ENCODE data around the gene ENPEP. TPM values are rescaled to one million over a fixed set of nuclear protein-coding genes. Genes with fewer than 3 reads are reported as not detected.
"Not testable (repeated sequence)": the region's sequence is repeated elsewhere in the genome, so short reads cannot be mapped to it uniquely, and the experiment has no call there.

Gene ENPEP
- total RNA-seq, 1 experiment from 2014 or later = 0.17 TPM

DNA sequence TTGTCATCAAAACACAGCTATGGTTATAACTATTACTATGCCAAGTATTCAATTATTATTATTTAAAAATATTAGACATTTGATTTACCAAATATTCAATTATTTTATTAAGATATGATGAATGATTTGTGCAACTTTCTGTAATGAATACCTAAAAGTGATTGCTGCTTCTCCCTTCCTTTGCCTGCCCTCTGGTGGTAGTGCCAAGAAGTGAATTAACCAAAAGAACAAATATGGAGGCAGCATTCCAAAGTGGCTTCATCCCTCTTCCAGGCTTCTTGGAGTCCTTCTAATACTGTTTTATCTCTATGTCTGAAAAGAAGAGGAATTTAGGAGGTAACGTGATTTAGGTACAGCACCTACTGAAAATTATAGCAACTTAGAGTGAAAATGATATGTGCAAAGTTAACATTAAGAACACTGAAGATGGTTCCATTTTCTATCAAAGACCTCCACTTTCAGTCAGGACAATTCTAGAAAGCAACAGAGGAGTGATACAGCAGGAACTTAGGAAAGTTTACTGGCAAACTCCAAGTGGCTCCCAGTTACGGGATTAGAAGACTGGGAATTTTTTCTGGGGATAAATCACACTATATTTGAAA lies 43.0 kb downstream of the ENPEP start:
- DNase-seq (ENCODE audit: low read depth) = peak; percentile 41

- DNase-seq (ENCODE audit: low read depth) = no peak
These were observed 44.9 kb downstream of the ENPEP start for GRCh38 chr4:110520886-110521285.

GRCh38 chr4:110526589-110526988 lies 50.6 kb downstream of the ENPEP start:
- no peak for DNase-seq (ENCODE audit: low read depth)

DNA sequence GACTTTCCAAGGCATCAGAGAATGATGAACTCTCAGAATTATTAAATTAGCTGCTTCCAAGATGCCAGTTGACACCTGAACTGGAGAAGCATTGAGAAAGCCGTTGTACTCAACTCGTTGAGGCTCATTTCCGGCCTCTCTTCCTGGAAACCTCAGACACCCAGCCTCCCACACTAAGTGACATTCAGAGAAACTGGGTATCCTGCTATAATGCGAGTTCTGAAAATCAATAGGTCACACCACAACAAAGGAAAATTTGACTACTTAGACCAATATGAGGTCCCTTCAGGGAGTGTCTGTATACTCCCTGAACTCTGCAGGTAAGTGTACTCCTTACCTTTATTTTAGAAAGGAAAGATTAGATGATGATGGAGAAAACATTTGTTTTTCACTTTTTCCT lies 51.2 kb downstream of the ENPEP start:
- DNase-seq (ENCODE audit: low read depth) = no peak

- DNase-seq (ENCODE audit: low read depth) = peak; percentile 61
These were observed 57.1 kb downstream of the ENPEP start for GRCh38 chr4:110532901-110533589.

- peak; percentile 13 for DNase-seq (ENCODE audit: low read depth)
These were observed 57.6 kb downstream of the ENPEP start for GRCh38 chr4:110533590-110533910.

GRCh38 chr4:110533940-110534339 lies 58.0 kb downstream of the ENPEP start:
- peak; percentile 98 for DNase-seq (ENCODE audit: low read depth)

DNA sequence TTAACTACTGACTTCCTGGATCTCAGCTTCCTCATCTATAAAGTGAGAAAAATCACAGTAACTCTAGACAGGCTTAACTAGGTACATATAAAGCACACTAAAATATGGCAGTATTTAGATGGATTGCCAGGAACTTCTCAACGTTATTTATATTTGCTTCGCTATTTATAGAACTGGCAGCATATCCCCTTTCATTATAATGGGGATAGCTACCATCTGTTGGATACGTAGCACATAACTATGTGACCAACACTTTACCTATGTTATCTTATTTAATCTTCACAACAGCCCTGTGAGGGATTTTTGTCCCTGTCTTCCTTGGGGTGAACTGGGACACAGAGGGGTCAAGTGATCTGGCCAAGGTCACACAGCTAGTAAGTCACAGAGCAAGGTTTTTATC lies 64.6 kb downstream of the ENPEP start:
- DNase-seq (ENCODE audit: low read depth) = peak; percentile 10

DNA sequence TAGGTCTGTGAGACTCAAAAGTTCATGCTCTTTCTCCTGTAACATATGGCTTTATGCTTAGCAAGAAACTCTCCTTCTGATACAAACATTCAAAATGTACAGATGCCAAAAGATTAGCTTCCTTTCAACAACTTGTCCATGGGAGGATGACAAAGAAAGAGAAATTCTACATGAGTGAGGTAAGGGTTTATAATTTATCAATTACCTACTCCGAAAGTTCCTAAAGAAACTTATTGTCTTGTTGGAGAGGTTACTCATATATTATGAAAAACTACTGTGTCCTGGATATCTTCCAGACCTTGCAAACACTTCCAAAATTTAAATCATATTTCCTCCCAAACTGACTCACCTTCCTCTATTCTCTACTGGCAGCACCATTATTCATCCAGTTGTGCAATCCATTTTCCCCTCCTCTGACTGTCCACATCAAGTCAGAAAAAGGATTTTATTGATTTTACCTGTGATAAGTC lies 65.1 kb downstream of the ENPEP start:
- DNase-seq (ENCODE audit: low read depth) = peak; percentile 67

- no peak for DNase-seq (ENCODE audit: low read depth)
These were observed 67.6 kb downstream of the ENPEP start for GRCh38 chr4:110543577-110543976.

GRCh38 chr4:110544594-110544993 lies 68.6 kb downstream of the ENPEP start:
- DNase-seq (ENCODE audit: low read depth) = no peak

- DNase-seq (ENCODE audit: low read depth) = peak; percentile 59
These were observed 74.3 kb downstream of the ENPEP start for GRCh38 chr4:110550260-110550659.

DNA sequence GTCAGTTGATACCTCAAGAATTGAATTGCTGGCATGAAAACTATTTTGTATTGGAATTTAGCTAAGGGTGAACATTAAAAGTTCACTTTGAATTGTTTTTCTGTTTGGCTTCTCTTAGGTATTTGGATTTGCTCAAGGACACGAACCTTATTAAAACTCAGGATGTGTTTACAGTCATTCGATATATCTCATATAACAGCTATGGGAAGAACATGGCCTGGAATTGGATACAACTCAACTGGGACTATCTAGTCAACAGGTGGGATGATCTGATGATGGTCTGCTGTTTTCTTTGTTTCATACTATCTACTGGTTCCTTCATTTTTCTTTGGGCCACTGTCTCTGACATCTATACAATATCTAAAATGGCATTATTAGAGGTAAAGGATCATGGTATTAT lies 77.2 kb downstream of the ENPEP start:
- DNase-seq (ENCODE audit: low read depth) = no peak

DNA sequence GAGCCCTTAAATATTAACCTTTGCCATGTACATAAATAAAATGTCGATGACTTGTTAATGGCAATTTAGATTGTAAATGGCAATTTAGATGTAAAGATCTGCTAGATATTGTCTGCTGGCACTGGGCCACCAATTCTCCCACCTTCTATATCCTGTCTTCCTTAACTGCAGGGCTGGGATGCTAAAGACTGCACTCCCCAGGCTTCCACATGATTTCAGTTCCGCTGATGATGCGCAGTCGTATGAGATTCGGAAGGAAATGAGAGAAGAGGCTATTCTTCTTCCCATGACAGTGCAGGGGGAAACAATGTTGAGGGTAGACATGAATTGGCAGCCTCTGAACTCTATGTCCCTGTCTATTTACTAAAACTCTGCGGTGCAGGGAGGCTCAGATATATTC lies 91.3 kb downstream of the ENPEP start:
- DNase-seq (ENCODE audit: low read depth) = no peak

DNA sequence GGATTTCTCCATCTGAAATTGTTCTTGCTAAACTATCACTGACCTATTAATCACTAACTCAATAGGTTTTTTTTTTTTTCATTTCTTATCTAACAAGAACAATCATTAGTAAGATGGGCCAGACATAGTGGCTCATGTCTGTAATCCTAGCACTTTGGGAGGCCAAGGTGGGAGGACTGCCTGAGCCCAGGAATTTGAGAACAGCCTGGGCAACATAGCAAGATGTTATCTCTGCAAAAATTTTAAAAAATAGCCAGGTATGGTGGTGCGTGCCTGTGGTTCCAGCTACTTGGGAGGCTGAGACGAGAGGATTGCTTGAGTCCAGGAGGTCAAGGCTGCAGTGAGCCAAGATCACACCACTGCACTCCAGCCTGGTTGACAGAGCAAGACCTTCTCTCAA lies 100.7 kb downstream of the ENPEP start:
- not testable (repeated sequence) for DNase-seq (ENCODE audit: low read depth)

- DNase-seq (ENCODE audit: low read depth) = peak; percentile 81
These were observed 110.3 kb downstream of the ENPEP start for GRCh38 chr4:110586131-110586850.

- DNase-seq (ENCODE audit: low read depth) = no peak
These were observed 111.8 kb downstream of the ENPEP start for GRCh38 chr4:110587666-110588285.

- DNase-seq (ENCODE audit: low read depth) = peak; percentile 31
These were observed 113.3 kb downstream of the ENPEP start for GRCh38 chr4:110589297-110589696.

DNA sequence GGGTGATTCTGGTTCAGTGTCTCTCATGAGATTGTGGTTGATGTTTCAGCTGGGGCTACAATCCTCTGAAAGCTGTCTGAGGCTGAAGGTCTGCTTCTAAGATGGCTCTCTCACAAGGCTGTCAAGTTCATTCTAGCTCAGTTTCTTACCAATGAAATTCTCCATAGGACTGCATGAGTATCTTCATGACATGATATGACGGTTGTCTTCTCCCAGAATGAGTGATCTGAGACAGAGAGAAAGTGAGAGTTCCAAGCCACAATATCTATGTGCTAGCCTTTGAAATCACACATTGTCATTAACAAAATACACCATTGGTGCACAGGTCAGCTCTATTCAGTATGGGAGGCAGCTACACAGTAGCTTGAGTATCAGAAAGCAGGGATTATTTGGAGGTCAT lies 119.6 kb downstream of the ENPEP start:
- no peak for DNase-seq (ENCODE audit: low read depth)

DNA sequence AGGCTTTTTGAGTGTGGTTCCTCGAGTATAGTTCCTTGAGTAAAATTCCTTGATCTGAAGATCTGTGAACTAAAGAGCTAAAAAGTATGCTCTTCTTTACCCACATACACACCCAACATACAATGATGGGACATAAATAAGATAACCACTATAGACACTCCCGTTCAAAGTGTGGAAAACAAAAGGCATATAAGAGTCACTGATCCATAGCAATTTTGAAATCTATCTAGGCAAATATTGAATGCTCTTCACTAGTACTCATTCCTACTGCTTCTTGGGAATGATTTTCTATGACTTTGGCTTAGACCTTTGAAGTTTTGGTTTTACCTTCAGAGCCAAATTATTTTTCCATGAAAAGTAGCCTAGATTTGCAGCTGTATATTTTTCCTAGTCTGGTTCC lies 120.5 kb downstream of the ENPEP start:
- no peak for DNase-seq (ENCODE audit: low read depth)

DNA sequence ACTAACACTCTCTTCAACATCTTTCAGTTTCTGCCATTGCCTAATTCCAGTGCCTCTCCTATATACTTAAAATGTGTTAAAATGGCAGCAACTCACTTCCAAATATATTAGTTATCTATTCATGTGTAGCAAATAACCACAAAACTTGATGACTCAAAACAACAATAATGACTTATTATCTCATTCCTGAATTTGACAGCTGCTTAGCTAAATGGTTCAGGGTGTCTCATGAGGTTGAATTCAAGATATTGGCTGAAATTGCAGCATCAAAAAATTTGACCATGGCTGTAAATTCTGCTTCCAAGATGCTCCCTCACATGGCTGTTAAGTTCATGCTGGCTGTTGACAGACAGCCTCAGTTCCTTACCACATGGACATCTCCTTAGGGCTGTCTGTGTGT lies 121.6 kb downstream of the ENPEP start:
- peak; percentile 84 for DNase-seq (ENCODE audit: low read depth)

DNA sequence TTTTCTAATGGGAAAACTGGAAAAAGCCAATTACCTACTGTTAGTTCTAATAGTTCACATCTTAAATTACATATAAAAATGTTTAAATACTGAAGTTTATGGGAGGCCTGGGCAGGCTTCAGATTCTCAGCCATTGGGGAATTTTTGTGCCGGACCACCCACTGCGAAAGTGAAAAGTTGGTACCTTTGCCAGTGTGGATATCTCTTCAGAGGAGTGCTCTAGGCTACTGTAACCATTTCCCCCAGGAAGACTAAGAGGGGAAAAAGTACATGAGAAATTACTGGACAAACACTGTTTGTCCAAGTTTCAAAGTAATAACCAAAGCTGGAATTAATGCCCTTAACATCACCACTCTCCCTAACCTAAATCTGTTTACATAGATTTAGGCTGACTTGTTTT lies 126.1 kb downstream of the ENPEP start:
- no peak for DNase-seq (ENCODE audit: low read depth)

All from LHCN-M2 (cell line).